GM18867 (cell line): ENCODE results near the gene KHDC4.

Source experiments
- ATAC-seq: cut with Tn5 transposase; IDR thresholded peaks from one replicate; pipeline ENCODE4 v1.9.1; 2021; ENCODE audit warnings: mild to moderate bottlenecking, moderate library complexity; ENCODE audit not compliant: unreplicated experiment

KHDC4 gene

GRCh38 chr1:155934097-155934935 lies at the start of gene KHDC4:
Gene KHDC4 (minus strand): TSS chr1:155934413. CDS start chr1:155934373, 40 bp downstream.
- peak; percentile 91 for ATAC-seq

GRCh38 chr1:155983191-155984024 lies 49.2 kb upstream of the KHDC4 start:
- ATAC-seq: peak; percentile 64

GRCh38 chr1:155982106-155982505 lies 47.9 kb upstream of the KHDC4 start:
- no peak for ATAC-seq

GRCh38 chr1:155981266-155982088 lies 47.3 kb upstream of the KHDC4 start:
- no peak for ATAC-seq

GRCh38 chr1:155979597-155980343 lies 45.6 kb upstream of the KHDC4 start:
- ATAC-seq: no peak

- ATAC-seq: no peak
These were observed 44.8 kb upstream of the KHDC4 start for GRCh38 chr1:155978973-155979429.

- ATAC-seq: peak; percentile 63
These were observed 44.2 kb upstream of the KHDC4 start, which contains the start of gene ARHGEF2 for GRCh38 chr1:155978325-155978972. Gene ARHGEF2 (minus strand): TSS chr1:155978547. CDS start chr1:155978427, 120 bp downstream.

- ATAC-seq: no peak
These were observed 43.6 kb upstream of the KHDC4 start for GRCh38 chr1:155977690-155978324.

- no peak for ATAC-seq
These were observed 42.9 kb upstream of the KHDC4 start for GRCh38 chr1:155976913-155977689.

- ATAC-seq: no peak
These were observed 42.1 kb upstream of the KHDC4 start for GRCh38 chr1:155976062-155976912.

- ATAC-seq: no peak
These were observed 41.3 kb upstream of the KHDC4 start for GRCh38 chr1:155975375-155976061.

- ATAC-seq: no peak
These were observed 40.2 kb upstream of the KHDC4 start for GRCh38 chr1:155974208-155975115.

GRCh38 chr1:155973723-155974122 lies 39.5 kb upstream of the KHDC4 start:
- no peak for ATAC-seq

- ATAC-seq: no peak
These were observed 37.9 kb upstream of the KHDC4 start for GRCh38 chr1:155971910-155972809.
